K562 (cell line): Measurements from ENCODE around the gene VPS9D1. TPM values are rescaled to one million over a fixed set of nuclear protein-coding genes. Genes with fewer than 3 reads are reported as not detected.

Experiments
- CHAMP1 ChIP-seq: fragments of 450-650 bp; IDR thresholded peaks from 2 replicates; pipeline ENCODE4 v1.6.1; 2016; ENCODE audit warnings: mild to moderate bottlenecking
- HDAC6 ChIP-seq: IDR thresholded peaks from 2 replicates; pipeline ENCODE4 v1.6.1; 2012; ENCODE audit warnings: low read depth, mild to moderate bottlenecking, control low read depth, inconsistent platforms, low read length, moderate library complexity
- MIER1 ChIP-seq: fragments of 450-650 bp; IDR thresholded peaks from 2 replicates; pipeline ENCODE4 v1.6.1; 2016; ENCODE audit warnings: antibody characterized with exemption, mild to moderate bottlenecking, low read depth
- PHB ChIP-seq: fragments of 250-450 bp; sonication (Bioruptor Pico); IDR thresholded peaks from 2 replicates; pipeline ENCODE4 v1.5.0; 2021
- PHF21A ChIP-seq: fragments of 450-650 bp; IDR thresholded peaks from 2 replicates; pipeline ENCODE4 v1.6.1; 2017; ENCODE audit warnings: low read depth, borderline replicate concordance
- PTTG1 ChIP-seq: fragments of 450-650 bp; IDR thresholded peaks from 2 replicates; pipeline ENCODE4 v1.6.1; 2016; ENCODE audit warnings: low read depth, mild to moderate bottlenecking, missing genetic modification characterization, missing compliant biosample characterization
- RFX7 ChIP-seq: fragments of 250-450 bp; sonication (Bioruptor Pico); IDR thresholded peaks from 2 replicates; pipeline ENCODE4 v1.5.1; 2021; ENCODE audit warnings: mild to moderate bottlenecking
- SIX5 ChIP-seq, 2 experiments: IDR thresholded peaks; 2 replicates each; pipeline ENCODE4 v1.6.1; 2011; ENCODE audit warnings: low read length in 2 of 2, borderline replicate concordance in 1 of 2, low read depth in 1 of 2, mild to moderate bottlenecking in 1 of 2, moderate library complexity in 1 of 2; ENCODE audit not compliant: insufficient read depth in 1 of 2
- SRSF3 ChIP-seq: fragments of 200-400 bp; formaldehyde crosslinking; IDR thresholded peaks from 2 replicates; pipeline ENCODE4 v1.6.1; 2016; ENCODE audit warnings: mild to moderate bottlenecking, low read length, moderate library complexity; ENCODE audit not compliant: insufficient read depth
- TBP ChIP-seq: optimal IDR thresholded peaks from 2 replicates; pipeline ENCODE3; 2011; ENCODE audit warnings: low read depth, low read length, improper control_type of control experiment
- ZBED1 ChIP-seq: IDR thresholded peaks from 2 replicates; pipeline ENCODE4 v1.6.1; 2014
- ZZZ3 ChIP-seq: fragments of 450-650 bp; IDR thresholded peaks from 2 replicates; pipeline ENCODE4 v1.6.1; 2016; ENCODE audit warnings: antibody characterized with exemption, mild to moderate bottlenecking, moderate library complexity
- polyA plus RNA-seq, 8 experiments: library from polyadenylated mRNA; depleted of rRNA in 4 of 8; stranded (reverse) in 5 of 8; unstranded in 3 of 8; fragments of >200 nt; fragmentation: Nextera tagmentation in 2 of 8; fragmentation: Illumina TruSeq in 1 of 8; extraction: Ambion mirVana in 2 of 8; extraction: Trizol in 1 of 8; gene quantifications; 2 replicates each; pipeline versions ENCODE4 v1.2.1 to v1.2.3, GENCODE V29; 2011 to 2014; ENCODE audit warnings: inconsistent platforms in 1 of 8, missing spikeins in 1 of 8
- total RNA-seq, 7 experiments: library from RNA; depleted of rRNA in 6 of 7; stranded (reverse); fragments of >200 nt in 6 of 7; fragmentation: Illumina TruSeq in 2 of 7; extraction: Trizol in 2 of 7; gene quantifications; 2 replicates each; pipeline versions ENCODE4 v1.2.1 to v1.2.3, GENCODE V29; 2011 to 2021; ENCODE audit warnings: low replicate concordance in 1 of 7
- TF ChIP-seq, protein P1 (sequence below), 2 experiments: fragments of 450-650 bp; IDR thresholded peaks; 2 replicates each; pipeline ENCODE4 v1.6.1; 2016; ENCODE audit warnings: mild to moderate bottlenecking in 2 of 2, borderline replicate concordance in 1 of 2, low read depth in 1 of 2, moderate library complexity in 1 of 2
- TF ChIP-seq, protein P2 (sequence below): sonication (generic); formaldehyde crosslinking; IDR thresholded peaks from 2 replicates; pipeline ENCODE4 v1.9.0; 2022; ENCODE audit warnings: mild to moderate bottlenecking, missing genetic modification reagents
- TF ChIP-seq, protein P3 (sequence below): fragments of 250-450 bp; sonication (Bioruptor Pico); IDR thresholded peaks from 2 replicates; pipeline ENCODE4 v1.8.0; 2021; ENCODE audit warnings: mild to moderate bottlenecking, moderate library complexity

Gene VPS9D1
- total and polyA plus RNA-seq, 9 of the 15 experiments (the other 6 are each of a cell fraction or from before 2014, with no cell fraction given), result 0.33 to 3.1 (median 1.1) TPM

DNA sequence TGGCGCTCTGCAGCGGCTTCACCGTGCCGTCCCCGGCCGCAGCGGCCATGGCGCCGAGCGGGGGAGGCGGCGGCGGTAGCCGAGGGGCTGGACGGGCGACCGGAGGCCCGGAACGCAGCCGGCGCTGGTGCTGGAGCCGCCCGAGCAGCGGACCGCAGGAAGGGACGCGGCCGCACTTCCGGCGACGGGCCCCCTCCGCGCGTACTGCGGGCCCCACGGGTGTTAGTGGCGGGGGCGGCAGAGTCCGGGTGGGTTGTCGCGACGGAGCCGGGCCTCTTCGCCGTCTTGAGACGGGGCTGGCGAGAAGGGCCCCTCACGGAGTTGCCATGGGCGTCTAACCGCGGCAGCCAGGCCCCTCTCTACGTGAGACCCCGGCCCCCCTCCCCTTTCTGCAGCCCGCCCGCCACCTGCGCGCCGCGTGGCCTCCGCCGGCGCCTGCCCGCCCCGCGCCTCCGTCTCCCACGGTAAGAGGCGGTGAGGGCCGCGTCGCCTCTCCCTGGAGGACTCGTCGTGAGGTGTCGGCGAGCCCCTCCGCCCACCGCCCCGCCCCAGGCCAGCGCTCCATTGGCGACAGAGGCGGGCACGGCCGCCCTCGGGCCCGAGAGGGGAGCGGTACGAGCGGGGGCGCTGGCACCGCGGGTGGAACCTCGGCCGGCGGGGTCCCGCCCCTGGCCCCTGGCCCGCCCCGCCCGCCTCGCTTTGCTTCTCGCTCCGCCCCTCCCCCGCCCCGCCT lies at the start of gene VPS9D1, which contains the start of gene ZNF276 (continued):
- TF ChIP-seq, protein P1, sequence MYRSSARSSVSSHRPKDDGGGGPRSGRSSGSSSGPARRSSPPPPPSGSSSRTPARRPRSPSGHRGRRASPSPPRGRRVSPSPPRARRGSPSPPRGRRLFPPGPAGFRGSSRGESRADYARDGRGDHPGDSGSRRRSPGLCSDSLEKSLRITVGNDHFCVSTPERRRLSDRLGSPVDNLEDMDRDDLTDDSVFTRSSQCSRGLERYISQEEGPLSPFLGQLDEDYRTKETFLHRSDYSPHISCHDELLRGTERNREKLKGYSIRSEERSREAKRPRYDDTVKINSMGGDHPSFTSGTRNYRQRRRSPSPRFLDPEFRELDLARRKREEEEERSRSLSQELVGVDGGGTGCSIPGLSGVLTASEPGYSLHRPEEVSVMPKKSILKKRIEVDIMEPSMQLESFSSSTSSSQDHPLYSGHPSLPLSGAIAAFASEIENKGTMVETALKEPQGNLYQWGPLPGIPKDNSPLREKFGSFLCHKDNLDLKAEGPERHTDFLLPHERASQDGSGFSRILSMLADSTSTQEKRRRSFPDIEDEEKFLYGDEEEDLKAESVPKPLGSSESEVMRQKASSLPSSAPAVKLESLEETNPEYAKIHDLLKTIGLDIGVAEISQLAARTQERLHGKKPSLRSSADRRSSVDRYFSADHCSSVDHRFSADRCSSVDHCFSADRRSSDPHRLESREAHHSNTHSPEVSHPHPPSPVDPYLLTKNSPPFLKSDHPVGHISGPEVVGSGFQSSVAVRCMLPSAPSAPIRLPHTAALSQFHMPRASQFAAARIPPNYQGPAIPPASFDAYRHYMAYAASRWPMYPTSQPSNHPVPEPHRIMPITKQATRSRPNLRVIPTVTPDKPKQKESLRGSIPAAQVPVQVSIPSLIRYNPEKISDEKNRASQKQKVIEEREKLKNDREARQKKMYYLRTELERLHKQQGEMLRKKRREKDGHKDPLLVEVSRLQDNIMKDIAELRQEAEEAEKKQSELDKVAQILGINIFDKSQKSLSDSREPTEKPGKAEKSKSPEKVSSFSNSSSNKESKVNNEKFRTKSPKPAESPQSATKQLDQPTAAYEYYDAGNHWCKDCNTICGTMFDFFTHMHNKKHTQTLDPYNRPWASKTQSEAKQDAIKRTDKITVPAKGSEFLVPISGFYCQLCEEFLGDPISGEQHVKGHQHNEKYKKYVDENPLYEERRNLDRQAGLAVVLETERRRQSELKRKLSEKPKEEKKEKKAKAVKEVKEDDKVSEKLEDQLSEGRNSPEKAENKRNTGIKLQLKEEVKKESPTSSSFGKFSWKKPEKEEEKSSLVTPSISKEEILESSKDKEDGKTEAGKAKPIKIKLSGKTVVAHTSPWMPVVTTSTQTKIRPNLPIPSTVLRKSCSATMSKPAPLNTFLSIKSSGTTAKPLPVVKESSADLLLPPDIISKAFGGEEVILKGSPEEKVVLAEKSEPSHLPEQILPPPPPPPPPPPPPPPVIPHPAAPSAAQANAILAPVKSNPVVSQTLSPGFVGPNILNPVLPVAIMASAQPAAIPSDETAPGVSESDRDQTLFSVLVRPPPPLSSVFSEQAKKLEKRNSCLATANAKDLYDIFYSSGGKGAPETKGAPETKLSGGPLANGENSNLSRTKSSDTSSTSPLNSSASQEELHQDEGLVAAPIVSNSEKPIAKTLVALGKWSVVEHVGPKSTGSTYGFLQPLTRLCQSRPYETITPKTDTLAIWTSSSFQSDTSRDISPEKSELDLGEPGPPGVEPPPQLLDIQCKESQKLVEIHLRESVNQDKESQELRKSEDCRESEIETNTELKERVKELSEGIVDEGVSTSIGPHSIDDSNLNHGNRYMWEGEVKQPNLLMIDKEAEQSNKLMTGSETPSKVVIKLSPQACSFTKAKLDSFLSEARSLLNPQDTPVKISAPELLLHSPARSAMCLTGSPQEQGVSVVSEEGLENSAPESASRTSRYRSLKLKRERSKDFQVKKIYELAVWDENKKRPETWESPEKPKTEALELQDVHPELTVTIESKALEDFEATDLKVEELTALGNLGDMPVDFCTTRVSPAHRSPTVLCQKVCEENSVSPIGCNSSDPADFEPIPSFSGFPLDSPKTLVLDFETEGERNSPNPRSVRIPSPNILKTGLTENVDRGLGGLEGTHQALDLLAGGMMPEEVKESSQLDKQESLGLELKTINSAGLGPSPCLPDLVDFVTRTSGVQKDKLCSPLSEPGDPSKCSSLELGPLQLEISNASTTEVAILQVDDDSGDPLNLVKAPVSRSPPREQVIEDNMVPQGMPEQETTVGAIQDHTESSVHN (IDR thresholded peaks at IDR 0.05; ENCODE audit: borderline replicate concordance in 1 of 2, low read depth in 1 of 2), result no peak
- TF ChIP-seq ZZZ3, result no peak
- TF ChIP-seq MIER1, result no peak
- peak; percentile 95 for TF ChIP-seq ZBED1
- TF ChIP-seq, protein P2, sequence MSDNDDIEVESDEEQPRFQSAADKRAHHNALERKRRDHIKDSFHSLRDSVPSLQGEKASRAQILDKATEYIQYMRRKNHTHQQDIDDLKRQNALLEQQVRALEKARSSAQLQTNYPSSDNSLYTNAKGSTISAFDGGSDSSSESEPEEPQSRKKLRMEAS, result peak; percentile 91
- TF ChIP-seq PHB (CRISPR knock-in tag), result 0 out of 2 replicates have a peak, but pooled peaks have one; percentile 84
- no peak for TF ChIP-seq PHF21A
- peak; percentile 54 to 60; a peak in 2 of 4 replicates for TF ChIP-seq SIX5 (IDR thresholded peaks at IDR 0.05; ENCODE audit: borderline replicate concordance in 1 of 2, insufficient read depth in 1 of 2, low read depth in 1 of 2, low read length in 2 of 2)
- TF ChIP-seq, protein P3, sequence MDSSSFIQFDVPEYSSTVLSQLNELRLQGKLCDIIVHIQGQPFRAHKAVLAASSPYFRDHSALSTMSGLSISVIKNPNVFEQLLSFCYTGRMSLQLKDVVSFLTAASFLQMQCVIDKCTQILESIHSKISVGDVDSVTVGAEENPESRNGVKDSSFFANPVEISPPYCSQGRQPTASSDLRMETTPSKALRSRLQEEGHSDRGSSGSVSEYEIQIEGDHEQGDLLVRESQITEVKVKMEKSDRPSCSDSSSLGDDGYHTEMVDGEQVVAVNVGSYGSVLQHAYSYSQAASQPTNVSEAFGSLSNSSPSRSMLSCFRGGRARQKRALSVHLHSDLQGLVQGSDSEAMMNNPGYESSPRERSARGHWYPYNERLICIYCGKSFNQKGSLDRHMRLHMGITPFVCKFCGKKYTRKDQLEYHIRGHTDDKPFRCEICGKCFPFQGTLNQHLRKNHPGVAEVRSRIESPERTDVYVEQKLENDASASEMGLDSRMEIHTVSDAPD, result peak; percentile 18; the same call in 1 of the 2 replicates
- no peak for TF ChIP-seq PTTG1 (tag)
- TF ChIP-seq HDAC6, result no peak
- no peak for TF ChIP-seq CHAMP1
- no peak for TF ChIP-seq RFX7 (CRISPR knock-in tag)
- peak; percentile 74 for TF ChIP-seq TBP
- TF ChIP-seq SRSF3, result no peak
